GM23338 (cell line): ENCODE measurements around the gene SCYGR2. TPM values are rescaled to one million over a fixed set of nuclear protein-coding genes. Genes with fewer than 3 reads are reported as not detected.
A peak's percentile ranks its signal among the peaks of the same experiment; 100 is the strongest.

Experiments
- ATAC-seq: fragments of 200-7000 bp; cut with Tn5 transposase; 3 replicates; pipeline ENCODE4 v1.9.1; 2020
- DNase-seq: peaks from one replicate; pipeline ENCODE4 v3.0.0-alpha.2; 2015; ENCODE audit warnings: low spot score
- H2AFZ ChIP-seq: fragments of 200-600 bp; sonication (generic); 2 replicates; pipeline ENCODE4 v1.8.0; 2016; ENCODE audit warnings: antibody characterized with exemption, mild to moderate bottlenecking, moderate library complexity
- H3F3A ChIP-seq: fragments of 200-600 bp; sonication (generic); replicated peaks from 2 replicates; pipeline ENCODE4 v1.8.0; 2017; ENCODE audit warnings: antibody characterized with exemption, mixed run types, low read depth
- H3K27ac ChIP-seq: fragments of 200-600 bp; sonication (generic); 2 replicates; pipeline ENCODE4 v1.6.1; 2016; ENCODE audit warnings: low read depth
- H3K27me3 ChIP-seq: fragments of 200-600 bp; sonication (generic); 2 replicates; pipeline ENCODE4 v1.8.0; 2016; ENCODE audit warnings: mild to moderate bottlenecking, mixed run types, moderate library complexity; ENCODE audit not compliant: insufficient read depth
- H3K36me3 ChIP-seq: fragments of 200-600 bp; sonication (generic); 2 replicates; pipeline ENCODE4 v1.8.0; 2016; ENCODE audit warnings: mild to moderate bottlenecking; ENCODE audit not compliant: insufficient read depth
- H3K4me1 ChIP-seq: fragments of 200-600 bp; sonication (generic); 2 replicates; pipeline ENCODE4 v1.8.0; 2016; ENCODE audit warnings: mild to moderate bottlenecking, moderate library complexity; ENCODE audit not compliant: insufficient read depth
- H3K4me2 ChIP-seq: fragments of 200-600 bp; sonication (generic); 2 replicates; pipeline ENCODE4 v1.7.1; 2017; ENCODE audit warnings: mixed run types
- H3K4me3 ChIP-seq: fragments of 200-600 bp; sonication (generic); 2 replicates; pipeline ENCODE4 v1.6.1; 2016; ENCODE audit warnings: mixed run types
- H3K79me2 ChIP-seq: fragments of 200-600 bp; sonication (generic); replicated peaks from 2 replicates; pipeline ENCODE4 v1.8.0; 2017; ENCODE audit warnings: mild to moderate bottlenecking; ENCODE audit not compliant: insufficient read depth
- H3K9me2 ChIP-seq: fragments of 200-600 bp; sonication (generic); 2 replicates; pipeline ENCODE4 v1.8.0; 2017; ENCODE audit not compliant: insufficient read depth
- H4K20me1 ChIP-seq: fragments of 200-600 bp; sonication (generic); replicated peaks from 2 replicates; pipeline ENCODE4 v1.8.0; 2017; ENCODE audit warnings: mild to moderate bottlenecking; ENCODE audit not compliant: insufficient read depth
- H3K27ac Mint-ChIP-seq: 2 replicates; pipeline ENCODE4 v1.8.0; 2020; ENCODE audit warnings: inconsistent platforms, mild to moderate bottlenecking, moderate library complexity, mixed read lengths
- H3K27me3 Mint-ChIP-seq: 3 replicates; pipeline ENCODE4 v1.8.0; 2022; ENCODE audit warnings: low read depth, mild to moderate bottlenecking, moderate library complexity, mixed read lengths, inconsistent platforms; ENCODE audit not compliant: insufficient read depth, poor library complexity
- H3K36me3 Mint-ChIP-seq: 3 replicates; pipeline ENCODE4 v1.8.0; 2021; ENCODE audit warnings: low read depth, mild to moderate bottlenecking, inconsistent platforms, moderate library complexity, mixed read lengths
- H3K4me1 Mint-ChIP-seq: 3 replicates; pipeline ENCODE4 v1.8.0; 2020; ENCODE audit warnings: mild to moderate bottlenecking, inconsistent platforms, mixed read lengths
- H3K4me3 Mint-ChIP-seq: 3 replicates; pipeline ENCODE4 v1.8.0; 2021; ENCODE audit warnings: moderate library complexity, mild to moderate bottlenecking, inconsistent platforms, mixed read lengths
- H3K9me3 Mint-ChIP-seq: 3 replicates; pipeline ENCODE4 v1.8.0; 2020; ENCODE audit warnings: moderate library complexity, mild to moderate bottlenecking, inconsistent platforms, mixed read lengths
- EZH2 ChIP-seq: fragments of 200-600 bp; sonication (generic); IDR thresholded peaks from one replicate; pipeline ENCODE4 v1.8.0; 2017; ENCODE audit warnings: antibody characterized with exemption, mild to moderate bottlenecking, low read depth; ENCODE audit not compliant: unreplicated experiment
- POLR2AphosphoS5 ChIP-seq: IDR thresholded peaks from 2 replicates; pipeline ENCODE4 v1.6.1; 2016; ENCODE audit warnings: antibody characterized with exemption, low read depth
- REST ChIP-seq: IDR thresholded peaks from one replicate; pipeline ENCODE4 v1.6.1; 2018; ENCODE audit warnings: antibody characterized with exemption; ENCODE audit not compliant: unreplicated experiment
- STAT1 ChIP-seq: IDR thresholded peaks from one replicate; pipeline ENCODE4 v1.6.1; 2016; ENCODE audit warnings: antibody characterized with exemption; ENCODE audit not compliant: unreplicated experiment
- ZNF114 ChIP-seq: fragments of 250-450 bp; sonication (Bioruptor Pico); IDR thresholded peaks from 2 replicates; pipeline ENCODE4 v1.5.0; 2020; ENCODE audit warnings: mild to moderate bottlenecking, moderate library complexity
- ZNF462 ChIP-seq: fragments of 250-450 bp; sonication (Bioruptor Pico); IDR thresholded peaks from 2 replicates; pipeline ENCODE4 v1.5.0; 2020; ENCODE audit warnings: mild to moderate bottlenecking, moderate library complexity
- polyA plus RNA-seq: library from polyadenylated mRNA; unstranded; fragments of >200 nt; fragmentation: Nextera tagmentation; extraction: Ambion mirVana; gene quantifications from 2 replicates; pipeline ENCODE4 v1.2.1, GENCODE V29; 2016
- total RNA-seq: library from RNA; depleted of rRNA; stranded (reverse); fragments of >200 nt; shearing (Covaris generic); gene quantifications from 2 replicates; pipeline ENCODE4 v1.2.3, GENCODE V29; 2014

The SCYGR2 gene
- total and polyA plus RNA-seq, 2 experiments from 2014 or later, result not detected

- TF ChIP-seq ZNF462 (CRISPR knock-in tag), result no peak
- no peak for TF ChIP-seq POLR2AphosphoS5
- no peak for TF ChIP-seq ZNF114 (CRISPR knock-in tag)
- no peak for TF ChIP-seq REST
Measured at GRCh38 chr2:227615181-227615580, 16.5 kb downstream of the SCYGR2 start (continued).

GRCh38 chr2:227615906-227616305, 17.2 kb downstream of the SCYGR2 start:
- no peaks in the 10 kb centered on the region for H3K36me3 Mint-ChIP-seq
- no peaks in the 10 kb centered on the region for H3K79me2 ChIP-seq
- H3K4me3 Mint-ChIP-seq, result no peak overlapping the region
- peaks cover 19% of the 10 kb centered on the region for H3K4me1 Mint-ChIP-seq
- H3K27ac ChIP-seq, result no peak overlapping the region
- no peaks in the 10 kb centered on the region for H3K9me3 Mint-ChIP-seq
- no peaks in the 10 kb centered on the region for H3K27me3 ChIP-seq
- no peak overlapping the region for H3K27ac Mint-ChIP-seq
- H3K9me2 ChIP-seq, result no peaks in the 10 kb centered on the region
- ATAC-seq (no peak), DNase-seq (no peak)
- no peaks in the 10 kb centered on the region for H3F3A ChIP-seq
- H3K4me2 ChIP-seq, result peak overlapping the region; percentile 52; the same call in 1 of the 2 replicates
- H3K36me3 ChIP-seq, result no peaks in the 10 kb centered on the region
- H2AFZ ChIP-seq, result peak overlapping the region; percentile 53
- no peaks in the 10 kb centered on the region for H4K20me1 ChIP-seq
- peaks cover 4% of the 10 kb centered on the region for H3K27me3 Mint-ChIP-seq
- no peak overlapping the region for H3K4me3 ChIP-seq
- H3K4me1 ChIP-seq, result peaks cover 7% of the 10 kb centered on the region; the same call in 1 of the 2 replicates
- TF ChIP-seq REST (no peak), STAT1 (no peak), ZNF114 (CRISPR knock-in tag) (no peak), EZH2 (no peak)
